Panc1 (cell line): ENCODE measurements around the gene HSPA12A.

Experiments used
- CTCF ChIP-seq: fragments of 450-650 bp; IDR thresholded peaks from 2 replicates; pipeline ENCODE4 v1.5.1; 2017; ENCODE audit warnings: mild to moderate bottlenecking
- POLR2AphosphoS5 ChIP-seq: IDR thresholded peaks from 2 replicates; pipeline ENCODE4 v1.6.1; 2012; ENCODE audit warnings: mild to moderate bottlenecking, low read depth, low read length, moderate library complexity
- REST ChIP-seq, 2 experiments: IDR thresholded peaks; 2 replicates each; pipeline ENCODE4 v1.6.1; 2011 to 2012; ENCODE audit warnings: low read depth in 2 of 2, control low read depth in 1 of 2, low read length in 1 of 2, mild to moderate bottlenecking in 1 of 2, moderate library complexity in 1 of 2; ENCODE audit not compliant: insufficient read depth in 1 of 2
- SIN3A ChIP-seq: IDR thresholded peaks from 2 replicates; pipeline ENCODE4 v1.6.1; 2012; ENCODE audit warnings: low read depth, mild to moderate bottlenecking, low read length, moderate library complexity, borderline replicate concordance; ENCODE audit not compliant: insufficient read depth

- TF ChIP-seq CTCF (peak; percentile 64), POLR2AphosphoS5 (no peak), REST (IDR thresholded peaks at IDR 0.05; ENCODE audit: insufficient read depth in 1 of 2, low read depth in 2 of 2, low read length in 1 of 2) (no peak), SIN3A (no peak)
These were observed 51.7 kb downstream of the HSPA12A start for GRCh38 chr10:116690356-116691322.
